NCI-H446 (cell line): ENCODE measurements around the gene PRKCH.
"Not testable (repeated sequence)": the region's sequence is repeated elsewhere in the genome, so short reads cannot be mapped to it uniquely, and the experiment has no call there.

Experiments used
- DNase-seq, 2 experiments: peaks; one replicate each; lab custom pipeline; 2025; lab: John Stamatoyannopoulos, UW

Gene PRKCH

DNA sequence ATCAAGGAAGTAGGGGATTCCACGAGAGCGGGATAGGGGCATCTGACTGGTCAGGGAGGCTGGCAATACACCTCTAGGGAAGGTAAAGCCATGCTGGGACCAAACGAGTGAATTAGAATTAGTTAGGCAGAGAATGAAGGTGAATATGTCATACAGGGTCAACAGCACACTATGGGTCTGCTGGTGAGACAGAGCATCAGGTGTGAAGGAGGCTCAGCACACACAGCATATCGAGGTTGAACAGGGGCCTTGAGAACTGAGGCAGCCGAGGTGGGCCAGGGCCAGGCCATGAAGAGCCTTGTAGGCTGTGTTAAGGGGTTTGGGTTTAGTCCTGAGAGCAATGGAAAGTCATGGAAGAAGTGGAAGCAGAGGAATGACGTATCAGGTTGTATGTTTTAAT lies 137.8 kb downstream of the PRKCH start:
- DNase-seq, result no peak

- DNase-seq, result no peak
These were observed 138.7 kb downstream of the PRKCH start for GRCh38 chr14:61460063-61460462.

- peak in 1 of 2 experiments; percentile 15 for DNase-seq
These were observed 139.6 kb downstream of the PRKCH start for GRCh38 chr14:61460718-61461611.

DNA sequence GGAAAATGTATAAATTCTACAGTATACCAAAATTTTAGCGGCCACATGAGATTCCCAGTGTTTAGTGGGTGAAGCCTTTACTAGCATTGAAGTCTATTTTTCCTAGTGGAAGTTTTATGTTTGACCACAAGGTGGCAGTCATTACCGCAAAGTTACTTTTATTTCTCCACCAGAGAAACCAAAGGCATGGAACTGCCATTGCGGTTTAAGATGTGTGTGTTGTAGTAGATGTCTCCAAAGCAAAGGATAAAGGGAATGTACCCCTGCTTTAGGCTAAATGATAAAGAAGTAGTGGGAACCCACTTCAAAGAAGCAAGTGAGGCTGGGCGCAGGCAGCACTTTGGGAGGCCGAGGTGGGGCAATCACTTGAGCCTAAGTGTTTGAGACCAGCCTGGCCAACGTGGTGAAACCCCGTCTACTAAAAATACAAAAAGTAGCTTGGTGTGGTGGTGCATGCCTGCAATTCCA lies 140.5 kb downstream of the PRKCH start:
- DNase-seq, result peak; percentile 46 to 73

DNA sequence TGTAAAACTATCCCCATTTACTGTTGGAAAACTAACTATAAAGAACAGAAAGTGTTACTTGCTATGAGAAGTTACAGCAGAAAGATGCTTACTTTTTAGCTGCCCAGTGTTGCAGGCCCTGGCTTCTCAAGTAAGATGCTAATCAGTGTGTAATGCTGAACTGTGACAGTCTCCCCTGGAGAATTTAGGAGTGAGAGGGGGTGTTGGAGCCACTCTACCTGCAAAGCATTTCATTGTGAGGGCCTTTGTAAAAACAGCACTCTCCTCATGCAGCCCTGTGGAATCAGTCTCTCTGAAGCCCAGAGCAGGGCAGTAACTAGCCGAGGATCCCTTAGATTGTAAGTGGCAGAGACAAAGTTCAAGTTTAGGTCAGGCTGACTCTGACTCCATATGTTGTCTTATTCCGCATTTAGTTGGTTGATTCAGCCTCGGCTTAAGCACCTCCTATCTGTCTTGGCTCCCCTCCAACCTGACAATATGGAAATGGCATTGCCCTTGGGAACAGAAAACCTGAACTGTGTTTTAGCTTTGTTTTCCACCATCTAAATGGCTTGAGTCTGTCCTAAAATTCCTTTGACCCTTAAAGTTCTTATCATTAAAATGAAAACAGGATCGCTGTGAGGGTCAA lies 141.3 kb downstream of the PRKCH start:
- DNase-seq, result peak in 1 of 2 experiments; percentile 61

DNA sequence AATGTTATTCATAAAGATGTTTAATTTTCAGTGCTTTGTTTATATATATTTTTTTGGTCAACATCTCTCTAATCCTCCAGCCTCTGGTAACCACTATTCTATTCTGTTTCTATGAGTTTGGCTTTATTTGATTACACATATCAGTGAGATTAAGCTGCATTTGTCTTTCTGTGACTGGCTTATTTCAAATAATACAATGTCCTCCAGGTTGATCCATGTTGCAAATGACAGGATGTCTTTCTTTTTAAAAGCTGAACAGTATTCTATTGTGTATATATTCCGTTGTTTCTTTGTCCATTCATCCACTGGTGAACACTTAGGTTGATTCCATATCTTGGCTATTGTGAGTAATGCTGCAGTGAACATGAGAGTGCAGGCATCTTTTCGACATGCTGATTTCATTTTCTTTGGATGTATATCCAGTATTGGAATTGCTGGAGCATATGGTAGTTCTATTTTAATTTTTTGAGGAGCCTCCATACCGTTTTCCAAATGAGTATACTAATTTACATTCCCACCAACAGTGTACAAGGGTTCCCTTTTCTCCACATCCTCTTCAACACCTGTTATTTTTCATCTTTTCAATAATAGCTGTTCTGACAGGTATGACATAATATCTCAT lies 142.4 kb downstream of the PRKCH start:
- DNase-seq, result no peak

DNA sequence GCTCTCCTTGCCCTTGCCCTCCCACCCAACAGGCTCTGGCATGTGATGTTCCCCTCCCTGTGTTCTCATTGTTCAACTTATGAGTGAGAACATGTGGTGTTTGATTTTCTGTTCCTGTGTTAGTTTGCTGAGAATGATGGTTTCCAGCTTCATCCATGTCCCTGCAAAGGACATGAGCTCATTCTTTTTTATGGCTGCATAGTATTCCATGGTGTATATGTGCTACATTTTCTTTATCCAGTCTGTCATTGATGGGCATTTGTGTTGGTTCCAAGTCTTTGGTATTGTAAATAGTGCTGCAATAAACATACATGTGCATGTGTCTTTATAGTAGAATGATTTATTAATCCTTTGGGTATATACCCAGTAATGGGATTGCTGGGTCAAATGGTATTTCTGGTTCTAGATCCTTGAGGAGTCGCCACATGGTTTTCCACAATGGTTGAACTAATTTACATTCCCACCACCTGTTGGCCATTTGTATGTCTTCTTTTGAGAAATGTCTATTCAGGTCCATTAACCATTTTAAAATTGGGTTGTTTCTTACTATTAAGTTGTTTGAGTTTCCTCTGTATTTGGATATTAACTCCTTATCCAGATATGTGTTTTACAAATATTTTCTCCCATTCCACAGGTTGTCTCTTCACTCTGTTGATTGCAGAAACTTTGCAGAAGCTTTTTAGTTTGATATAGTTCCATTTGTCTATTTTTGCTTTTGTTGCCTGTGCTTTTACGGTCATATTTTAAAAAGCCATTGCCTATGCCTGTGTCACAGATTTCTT lies 143.4 kb downstream of the PRKCH start:
- not testable (repeated sequence) for DNase-seq

- no peak for DNase-seq
These were observed 145.0 kb downstream of the PRKCH start for GRCh38 chr14:61466249-61466904.

GRCh38 chr14:61466905-61467280 lies 145.5 kb downstream of the PRKCH start:
- no peak for DNase-seq

- DNase-seq, result no peak
These were observed 145.9 kb downstream of the PRKCH start for GRCh38 chr14:61467296-61467695.

- DNase-seq, result peak in 1 of 2 experiments; percentile 15
These were observed 146.9 kb downstream of the PRKCH start for GRCh38 chr14:61468063-61468825.

DNA sequence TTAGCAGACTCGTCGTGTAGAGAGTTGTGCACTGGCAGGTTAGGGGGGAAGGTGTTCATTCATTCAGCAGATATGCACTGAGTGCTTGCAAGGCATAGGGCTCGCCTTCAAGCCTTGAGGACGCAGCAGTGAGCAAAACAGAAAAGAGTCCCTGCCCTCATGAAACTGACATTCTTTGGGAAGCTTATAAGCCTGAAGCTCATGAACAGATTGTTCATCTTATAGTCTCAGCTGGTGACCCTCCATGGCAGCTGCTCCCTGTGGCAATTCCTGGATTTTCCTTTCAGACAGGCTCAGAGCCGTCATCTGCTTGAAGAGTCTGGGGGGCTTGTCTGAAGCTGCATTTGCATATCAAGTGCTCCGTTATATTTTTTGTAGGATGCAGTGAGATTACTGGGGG lies 148.4 kb downstream of the PRKCH start:
- peak in 1 of 2 experiments; percentile 31 for DNase-seq

GRCh38 chr14:61470261-61470960 lies 149.0 kb downstream of the PRKCH start:
- peak; percentile 26 to 50 for DNase-seq

GRCh38 chr14:61470961-61471293 lies 149.5 kb downstream of the PRKCH start:
- no peak for DNase-seq

DNA sequence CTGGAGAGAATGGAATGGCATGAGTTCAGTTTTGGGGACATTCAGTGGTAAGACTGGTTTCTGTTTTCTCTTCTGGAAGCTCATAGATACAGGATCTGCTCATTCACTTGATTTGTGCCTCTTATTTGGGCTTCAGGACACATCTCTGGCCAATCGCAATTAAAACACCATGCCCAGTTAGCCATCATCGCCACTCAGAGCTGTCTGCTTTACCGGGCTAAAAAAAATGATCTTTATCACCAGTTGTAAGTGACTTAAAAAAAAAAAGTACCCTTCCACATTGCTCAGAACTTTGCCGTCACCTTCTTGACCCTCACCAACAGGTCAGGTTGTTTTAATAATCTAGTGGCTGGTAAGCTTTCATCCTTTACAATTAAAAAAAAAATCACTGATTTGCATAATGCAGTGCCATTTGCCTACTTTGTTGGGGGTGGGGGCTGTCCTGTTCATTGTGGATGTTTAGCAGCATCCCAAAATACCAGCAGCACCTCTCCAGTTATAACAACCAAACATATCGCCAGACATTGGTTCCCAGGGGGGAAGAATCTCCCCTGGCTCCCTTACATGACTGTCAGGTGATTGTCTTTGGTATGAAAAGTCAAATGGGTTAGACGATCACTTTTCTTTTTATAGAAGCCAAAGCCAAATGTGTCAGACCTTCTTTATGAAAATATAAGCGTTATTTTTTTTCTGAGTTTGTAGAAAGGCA lies 150.1 kb downstream of the PRKCH start:
- DNase-seq, result no peak

DNA sequence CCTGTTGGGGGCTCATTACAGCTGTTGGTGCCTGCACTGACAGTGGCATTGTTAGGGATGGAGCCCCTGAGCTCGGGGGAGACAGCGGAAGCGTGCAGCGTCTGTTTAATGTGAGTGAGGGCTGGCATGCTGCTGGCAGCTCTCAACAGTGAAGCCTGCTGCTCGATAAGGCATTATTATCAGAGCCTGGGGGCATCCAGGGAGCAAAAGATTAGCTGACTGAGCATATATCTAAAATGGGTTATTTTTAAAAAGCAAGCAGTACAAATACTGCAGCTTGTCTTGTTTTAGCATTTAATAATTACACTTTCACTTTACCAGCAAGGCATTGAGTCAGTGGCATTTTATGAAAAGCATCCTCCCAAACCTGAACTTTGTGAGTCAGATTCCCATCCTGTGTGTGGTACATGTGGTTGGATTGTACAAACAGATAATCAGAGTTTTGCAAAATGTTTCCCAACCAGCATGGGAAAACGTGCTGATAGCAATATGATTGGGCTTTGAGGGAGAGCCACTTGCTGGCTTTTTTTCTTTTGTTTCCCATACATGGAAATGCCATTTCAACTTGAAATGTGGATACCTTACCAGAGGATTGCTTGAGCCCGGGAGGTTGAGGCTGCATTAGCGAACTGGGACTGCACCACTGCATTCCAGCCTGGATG lies 150.8 kb downstream of the PRKCH start:
- DNase-seq, result no peak

GRCh38 chr14:61472801-61473376 lies 151.5 kb downstream of the PRKCH start:
- no peak for DNase-seq

- DNase-seq, result no peak
These were observed 152.6 kb downstream of the PRKCH start for GRCh38 chr14:61474015-61474414.

DNA sequence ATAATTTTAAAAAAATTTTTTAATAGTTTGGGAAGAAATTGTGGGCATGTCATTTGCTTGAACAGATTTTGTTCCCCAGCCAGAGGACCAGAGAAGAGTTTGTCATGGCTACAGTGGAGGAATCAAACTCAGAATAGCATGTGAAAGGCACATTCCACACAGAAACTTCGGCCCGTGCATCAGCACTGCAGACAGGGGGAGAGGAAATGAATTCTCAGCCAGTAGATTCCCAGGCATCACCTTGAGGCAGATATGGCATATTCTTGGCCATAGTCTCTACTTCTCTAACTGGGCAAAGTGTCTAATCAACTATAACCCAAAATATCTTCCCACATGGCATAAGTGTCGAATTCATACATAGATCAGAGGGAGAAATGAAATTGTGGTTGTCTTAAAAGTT lies 153.3 kb downstream of the PRKCH start:
- DNase-seq, result no peak
